RWPE1 (cell line): ENCODE results near the gene CCDC86.

Source experiments
- CTCF ChIA-PET: fragments of 350-600 bp; sonication (Branson Sonifier 250); formaldehyde crosslinking; extraction: SDS; loops from one replicate; lab custom pipeline; 2021; lab: Yijun Ruan, JAX
- POLR2A ChIA-PET: fragments of 400-600 bp; formaldehyde crosslinking; extraction: SDS; loops from one replicate; lab custom pipeline; 2020; ENCODE audit warnings: antibody characterized with exemption; ENCODE audit not compliant: low non-redundant PET; lab: Yijun Ruan, JAX
- DNase-seq: peaks from one replicate; pipeline ENCODE4 v3.0.0; 2012; ENCODE audit warnings: low spot score
- H3K27ac ChIP-seq: fragments of 450-650 bp; 2 replicates; pipeline ENCODE4 v1.5.1; 2017
- TF ChIP-seq, protein P1 (sequence below): fragments of 450-650 bp; conservative IDR thresholded peaks from 2 replicates; pipeline ENCODE4 v1.5.1; 2017; ENCODE audit warnings: low read depth, mild to moderate bottlenecking

CCDC86 gene

DNA sequence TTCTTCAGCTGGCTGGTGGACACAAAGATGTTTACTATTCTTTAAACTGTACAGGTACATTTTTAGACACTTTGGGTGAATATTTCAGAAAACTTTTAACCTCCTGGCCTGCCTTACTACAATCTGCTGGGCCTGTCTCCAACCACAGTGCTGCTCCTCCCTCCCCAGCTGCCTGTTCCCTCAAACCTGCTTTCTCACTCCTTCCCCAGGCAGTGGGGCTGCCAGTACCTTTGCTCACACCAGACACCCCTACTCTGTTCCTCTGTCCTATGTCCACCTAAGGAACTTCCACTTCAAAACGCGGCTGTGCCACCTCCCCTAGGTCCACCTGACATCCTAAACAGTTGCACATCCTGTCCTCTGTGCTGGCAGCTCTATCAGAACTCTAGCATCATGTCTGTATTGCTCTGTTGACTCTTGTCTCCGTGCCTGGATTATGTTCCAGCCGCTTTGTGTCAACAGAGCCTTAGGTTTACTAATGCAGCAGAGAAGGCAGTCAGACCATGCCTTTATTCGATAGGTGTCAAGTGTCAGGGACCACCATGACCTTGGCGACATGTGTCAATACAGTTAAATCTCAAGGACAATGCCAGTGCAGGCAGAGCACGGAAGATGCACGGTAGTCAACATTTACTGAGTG is 38.9 kb downstream of the CCDC86 start:
- DNase-seq = no peak
- TF ChIP-seq, protein P1, sequence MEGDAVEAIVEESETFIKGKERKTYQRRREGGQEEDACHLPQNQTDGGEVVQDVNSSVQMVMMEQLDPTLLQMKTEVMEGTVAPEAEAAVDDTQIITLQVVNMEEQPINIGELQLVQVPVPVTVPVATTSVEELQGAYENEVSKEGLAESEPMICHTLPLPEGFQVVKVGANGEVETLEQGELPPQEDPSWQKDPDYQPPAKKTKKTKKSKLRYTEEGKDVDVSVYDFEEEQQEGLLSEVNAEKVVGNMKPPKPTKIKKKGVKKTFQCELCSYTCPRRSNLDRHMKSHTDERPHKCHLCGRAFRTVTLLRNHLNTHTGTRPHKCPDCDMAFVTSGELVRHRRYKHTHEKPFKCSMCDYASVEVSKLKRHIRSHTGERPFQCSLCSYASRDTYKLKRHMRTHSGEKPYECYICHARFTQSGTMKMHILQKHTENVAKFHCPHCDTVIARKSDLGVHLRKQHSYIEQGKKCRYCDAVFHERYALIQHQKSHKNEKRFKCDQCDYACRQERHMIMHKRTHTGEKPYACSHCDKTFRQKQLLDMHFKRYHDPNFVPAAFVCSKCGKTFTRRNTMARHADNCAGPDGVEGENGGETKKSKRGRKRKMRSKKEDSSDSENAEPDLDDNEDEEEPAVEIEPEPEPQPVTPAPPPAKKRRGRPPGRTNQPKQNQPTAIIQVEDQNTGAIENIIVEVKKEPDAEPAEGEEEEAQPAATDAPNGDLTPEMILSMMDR = no peak
- POLR2A ChIA-PET = no interaction called here

DNA sequence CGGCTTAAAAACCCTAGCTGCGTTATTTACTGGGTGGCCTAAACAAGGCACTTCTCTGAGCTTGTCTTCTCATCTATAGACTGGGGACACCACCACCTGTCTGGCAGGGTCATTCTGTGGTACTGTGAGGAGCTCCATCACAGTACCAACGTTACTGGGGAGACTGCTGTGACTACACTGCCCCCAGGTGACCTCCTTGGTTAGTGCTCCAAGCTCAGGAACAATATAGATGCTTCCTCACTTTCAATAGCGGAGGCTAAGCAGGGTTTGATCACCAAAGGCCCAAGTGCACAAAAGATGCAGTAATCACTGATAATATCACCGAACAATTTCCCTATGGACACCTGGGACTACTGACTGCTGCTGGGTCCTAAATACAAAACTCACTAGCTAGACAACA is 45.6 kb downstream of the CCDC86 start:
- POLR2A ChIA-PET = no interaction called here
- TF ChIP-seq, protein P1 = no peak; the same call in 1 of the 2 replicates
- no peak overlapping the region for H3K27ac ChIP-seq
- CTCF ChIA-PET = interaction anchor here (0.5 to 1.6 kb wide), 8 partner anchors 12 to 379 kb away, joined by 3 to 15 read pairs (median 4); no protein-coding TSS in a partner anchor
- no peak for DNase-seq

More for the DNA sequence above, 38.9 kb downstream of the CCDC86 start:
- CTCF ChIA-PET = no interaction called here
- no peak overlapping the region for H3K27ac ChIP-seq

DNA sequence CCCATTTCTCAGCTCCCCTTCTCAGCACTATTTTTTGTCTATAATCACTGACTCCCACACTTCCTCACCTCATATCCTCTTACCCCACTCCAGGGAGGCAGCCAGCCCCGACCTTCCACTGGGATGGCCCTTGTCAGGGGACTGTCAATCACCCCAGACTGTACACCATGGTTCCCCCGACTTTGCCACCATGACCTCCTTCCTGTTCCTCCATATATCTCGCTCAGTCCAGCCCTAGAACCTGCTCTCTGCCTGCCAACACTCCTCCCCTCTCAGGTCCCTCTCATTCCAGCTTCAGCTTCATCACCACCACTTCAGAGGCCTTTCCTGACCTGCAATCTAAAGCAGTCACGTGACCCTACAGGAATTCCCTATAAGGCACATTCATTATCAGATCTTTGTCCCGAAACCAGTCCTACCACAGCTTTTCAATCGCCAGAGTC is 48.0 kb downstream of the CCDC86 start:
- POLR2A ChIA-PET = no interaction called here
- DNase-seq = no peak
- CTCF ChIA-PET = interaction anchor here (1.1 kb wide), 1 partner anchor 9 kb away, joined by 5 read pairs; no protein-coding TSS in a partner anchor
- TF ChIP-seq, protein P1 = no peak
- peak overlapping the region; percentile 19; the same call in 1 of the 2 replicates for H3K27ac ChIP-seq

DNA sequence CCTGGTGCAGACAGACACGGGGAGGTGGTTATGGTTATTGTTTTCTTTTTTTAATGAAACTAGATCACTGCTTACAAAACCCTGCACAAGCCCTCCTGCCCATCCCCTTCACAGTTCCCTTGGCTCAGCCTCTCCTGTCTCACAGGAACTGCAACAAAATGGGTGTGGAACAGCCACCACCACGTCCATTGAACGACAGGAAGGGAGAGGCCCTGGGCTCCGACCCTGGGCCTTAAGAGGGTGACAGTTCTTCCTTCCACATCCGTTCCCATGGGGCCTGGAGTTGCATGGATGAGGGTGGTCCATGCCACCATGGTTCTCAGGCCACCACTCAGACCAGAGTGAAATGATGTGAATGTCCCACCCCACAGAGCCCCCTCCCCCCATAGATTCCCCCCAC is 48.8 kb downstream of the CCDC86 start:
- TF ChIP-seq, protein P1 = no peak
- DNase-seq = no peak
- CTCF ChIA-PET = no interaction called here
- POLR2A ChIA-PET = no interaction called here
- no peak overlapping the region for H3K27ac ChIP-seq

DNA sequence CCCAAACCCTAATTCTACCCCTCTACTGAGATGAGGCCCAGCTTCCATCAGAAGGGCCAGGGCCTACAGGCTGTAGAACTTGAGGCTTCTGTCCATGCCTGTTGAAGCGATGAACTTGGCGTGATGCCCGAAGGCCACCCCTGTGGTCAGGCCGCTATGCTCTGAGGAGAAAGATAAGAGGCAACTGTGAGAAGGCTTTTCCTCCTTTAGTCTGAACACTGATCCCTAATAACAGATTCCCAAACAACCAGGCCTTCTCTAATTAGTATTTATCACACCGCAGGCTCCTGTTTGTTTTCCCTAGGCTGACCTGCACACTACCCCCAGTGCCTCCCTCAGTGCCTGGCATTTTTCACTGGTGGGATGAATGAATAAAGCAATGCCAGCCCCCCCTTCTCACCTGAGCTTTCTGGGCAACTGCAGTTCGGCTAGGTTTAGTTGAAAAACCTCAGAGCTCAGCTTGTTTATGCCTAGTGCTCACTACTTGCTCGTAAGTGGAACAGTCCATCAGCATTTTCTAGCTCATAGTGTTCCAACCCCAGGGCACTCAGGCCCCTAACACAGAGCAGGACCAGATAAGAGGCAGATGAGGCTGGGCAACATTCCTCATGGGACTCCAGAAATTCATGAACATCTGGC is 49.3 kb downstream of the CCDC86 start:
- TF ChIP-seq, protein P1 = no peak
- no peak for DNase-seq
- ChIA-PET CTCF (no interaction called here), POLR2A (no interaction called here)
- no peak overlapping the region for H3K27ac ChIP-seq

DNA sequence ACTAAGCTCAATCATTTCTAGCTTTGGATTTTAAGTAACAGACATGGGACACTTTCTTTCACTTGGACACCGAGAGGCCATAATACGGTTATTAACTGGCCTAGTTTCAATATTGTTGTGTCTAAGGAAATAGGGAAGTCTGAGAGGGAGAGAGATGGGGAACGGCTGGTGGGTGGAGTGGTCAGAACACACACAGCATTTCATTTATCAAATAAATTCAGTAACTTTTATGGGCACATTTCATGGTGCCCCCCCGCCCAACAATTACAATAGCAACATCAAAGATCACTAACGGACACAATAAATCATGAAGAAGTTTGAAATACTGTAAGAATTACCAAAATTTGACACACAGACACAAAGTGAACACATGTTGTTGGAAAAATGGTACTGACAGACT is 53.8 kb downstream of the CCDC86 start:
- ChIA-PET POLR2A (no interaction called here), CTCF (interaction anchor here (0.7 to 2.3 kb wide), 2 partner anchors 65 to 123 kb away, joined by 3 to 6 read pairs; no protein-coding TSS in a partner anchor)
- TF ChIP-seq, protein P1 = no peak
- H3K27ac ChIP-seq = no peak overlapping the region
- DNase-seq = no peak
